Activated T-helper 9 cell treated with anti-CD3 and anti-CD28 coated beads, Interleukin-2, amount 50 U/mL, for 16 hours (primary cell): ENCODE data around the gene SMIM34.

Source experiments
- DNase-seq: peaks from one replicate; pipeline ENCODE4 v3.0.0-alpha.2; 2020; ENCODE audit warnings: low read depth

Gene SMIM34

GRCh38 chr21:34372321-34372720 lies 51.4 kb downstream of the SMIM34 start:
- DNase-seq = no peak

GRCh38 chr21:34369741-34370140 lies 54.0 kb downstream of the SMIM34 start:
- no peak for DNase-seq
